ENCODE measurements around the gene CLDN9.

The CLDN9 gene

DNA sequence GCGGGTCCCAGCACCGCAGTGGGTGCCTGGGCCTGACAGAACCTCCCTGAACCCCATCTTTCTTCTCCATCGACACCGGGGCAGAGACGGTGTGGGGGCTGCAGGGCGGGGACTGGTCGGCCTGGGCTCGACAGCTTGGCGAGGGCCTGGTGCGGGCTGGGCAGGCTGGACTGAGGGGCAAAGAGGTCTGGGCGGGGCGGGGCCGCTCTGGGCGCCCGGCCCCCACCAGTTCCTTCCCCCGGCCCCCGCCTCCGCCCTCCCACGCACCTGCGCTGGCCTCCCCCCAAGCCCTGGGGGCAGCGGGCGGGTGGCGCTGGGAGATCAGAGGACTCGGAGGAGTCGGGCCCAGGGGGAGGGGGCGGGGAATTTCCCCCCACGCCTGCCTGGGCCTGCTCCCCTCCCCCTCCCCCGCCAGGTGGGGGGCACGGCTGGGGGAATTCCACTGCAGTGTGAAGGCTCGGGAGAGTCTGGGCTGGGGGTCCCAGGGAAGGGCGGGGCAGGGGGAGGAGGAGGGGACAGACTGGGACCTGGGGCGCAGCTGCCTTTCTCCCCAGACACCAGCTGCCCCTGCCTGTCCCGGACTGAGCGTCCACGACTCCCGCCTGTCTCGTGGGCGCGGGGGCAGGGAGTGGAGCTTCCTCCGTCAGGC, 49.5 kb upstream of the CLDN9 start:
- CTCF ChIA-PET: interaction anchor here (0.5 to 2.0 kb wide), 6 partner anchors 15 to 558 kb away, joined by 3 to 9 read pairs (median 4); partner anchors contain the start of gene PKMYT1
- no peak overlapping the region; the same call in 1 of the 2 replicates for H3K27ac ChIP-seq (ENCODE audit: extremely low read depth, low read depth, low read length)
- peaks cover 6% of the 10 kb centered on the region for H3K4me1 ChIP-seq (ENCODE audit: control insufficient read depth, insufficient read depth, low read length)
- POLR2A ChIA-PET: interaction anchor here (1.5 to 2.7 kb wide), 4 partner anchors 18 to 185 kb away, joined by 4 to 25 read pairs (median 6); partner anchors contain the start of genes PKMYT1 and TNFRSF12A
- no peaks in the 10 kb centered on the region for H3K36me3 ChIP-seq (ENCODE audit: control insufficient read depth in 2 of 2, insufficient read depth in 1 of 2, low read length in 2 of 2)
- peak overlapping the region; percentile 37 for H3K4me3 ChIP-seq (ENCODE audit: low read depth, low read length)
- H3K9me3 ChIP-seq (ENCODE audit: control insufficient read depth, insufficient read depth, low read depth, low read length): no peaks in the 10 kb centered on the region
- TF ChIP-seq, protein P1, sequence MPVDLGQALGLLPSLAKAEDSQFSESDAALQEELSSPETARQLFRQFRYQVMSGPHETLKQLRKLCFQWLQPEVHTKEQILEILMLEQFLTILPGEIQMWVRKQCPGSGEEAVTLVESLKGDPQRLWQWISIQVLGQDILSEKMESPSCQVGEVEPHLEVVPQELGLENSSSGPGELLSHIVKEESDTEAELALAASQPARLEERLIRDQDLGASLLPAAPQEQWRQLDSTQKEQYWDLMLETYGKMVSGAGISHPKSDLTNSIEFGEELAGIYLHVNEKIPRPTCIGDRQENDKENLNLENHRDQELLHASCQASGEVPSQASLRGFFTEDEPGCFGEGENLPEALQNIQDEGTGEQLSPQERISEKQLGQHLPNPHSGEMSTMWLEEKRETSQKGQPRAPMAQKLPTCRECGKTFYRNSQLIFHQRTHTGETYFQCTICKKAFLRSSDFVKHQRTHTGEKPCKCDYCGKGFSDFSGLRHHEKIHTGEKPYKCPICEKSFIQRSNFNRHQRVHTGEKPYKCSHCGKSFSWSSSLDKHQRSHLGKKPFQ (tag by site-specific recombination; IDR thresholded peaks at IDR 0.05): no peak
- TF ChIP-seq ZNF292 (tag by site-specific recombination; IDR thresholded peaks at IDR 0.05; ENCODE audit: borderline replicate concordance, low read depth) (no peak), GLIS1 (tag by site-specific recombination; IDR thresholded peaks at IDR 0.05) (peak; percentile 81), ZNF114 (tag by site-specific recombination; IDR thresholded peaks at IDR 0.05) (no peak), EGR2 (tag by site-specific recombination; IDR thresholded peaks at IDR 0.05; ENCODE audit: low read depth) (peak; percentile 58), GLIS2 (tag by site-specific recombination; IDR thresholded peaks at IDR 0.05) (peak; percentile 19), ZBTB17 (tag by site-specific recombination; IDR thresholded peaks at IDR 0.05) (no peak), ATF2 (tag by site-specific recombination; IDR thresholded peaks at IDR 0.05; ENCODE audit: low read depth) (no peak), ZNF596 (tag by site-specific recombination; IDR thresholded peaks at IDR 0.05) (no peak), ZNF670 (tag by site-specific recombination; IDR thresholded peaks at IDR 0.05; ENCODE audit: low read depth) (no peak), ZNF707 (tag by site-specific recombination; IDR thresholded peaks at IDR 0.05) (no peak), ZNF521 (tag by site-specific recombination; IDR thresholded peaks at IDR 0.05) (no peak), ZNF677 (tag by site-specific recombination; IDR thresholded peaks at IDR 0.05) (no peak), ZNF239 (tag by site-specific recombination; IDR thresholded peaks at IDR 0.05) (no peak), ZFHX2 (tag by site-specific recombination; conservative IDR thresholded peaks at IDR 0.05) (peak; percentile 87), ZNF416 (tag by site-specific recombination; IDR thresholded peaks at IDR 0.05) (no peak), ZNF398 (tag by site-specific recombination; IDR thresholded peaks at IDR 0.05) (peak; percentile 73), TSHZ1 (tag by site-specific recombination; IDR thresholded peaks at IDR 0.05; ENCODE audit: borderline replicate concordance) (no peak)

Measured in HEK293 (cell line).